COLO829 (cell line): ENCODE data around the gene RPS27A.
"Not testable (repeated sequence)": the region's sequence is repeated elsewhere in the genome, so short reads cannot be mapped to it uniquely, and the experiment has no call there.

ENCODE experiments used
- DNase-seq: peaks from one replicate; pipeline ENCODE4 v3.0.0; 2012; ENCODE audit warnings: low spot score

Gene RPS27A

GRCh38 chr2:55232084-55232862 is at the start of gene RPS27A, which contains the start of gene CLHC1:
Gene RPS27A, plus strand, starts transcription at chr2:55232688. Its CDS starts 137 bp downstream, at chr2:55232825.
Gene CLHC1, minus strand, starts transcription at chr2:55232293. Its CDS starts 9,882 bp downstream, at chr2:55222411.
- peak; percentile 93 for DNase-seq

DNA sequence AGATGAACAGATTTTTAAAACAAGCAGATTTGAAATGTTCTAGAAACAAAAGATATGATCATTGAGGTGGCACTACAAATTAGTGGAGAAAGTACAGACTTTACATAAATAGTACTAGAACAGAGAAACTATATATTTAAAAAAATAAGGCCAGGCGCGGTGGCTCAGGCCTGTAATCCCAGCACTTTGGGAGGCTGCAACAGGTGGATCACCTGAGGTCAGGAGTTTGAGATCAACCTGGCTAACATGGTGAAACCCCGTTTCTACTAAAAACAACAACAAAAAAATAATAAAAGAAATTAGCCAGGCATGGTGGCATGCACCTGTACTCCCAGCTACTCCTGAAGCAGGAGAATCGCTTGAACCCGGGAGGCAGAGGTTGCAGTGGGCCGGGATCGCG is 45.7 kb upstream of the RPS27A start:
- not testable (repeated sequence) for DNase-seq

DNA sequence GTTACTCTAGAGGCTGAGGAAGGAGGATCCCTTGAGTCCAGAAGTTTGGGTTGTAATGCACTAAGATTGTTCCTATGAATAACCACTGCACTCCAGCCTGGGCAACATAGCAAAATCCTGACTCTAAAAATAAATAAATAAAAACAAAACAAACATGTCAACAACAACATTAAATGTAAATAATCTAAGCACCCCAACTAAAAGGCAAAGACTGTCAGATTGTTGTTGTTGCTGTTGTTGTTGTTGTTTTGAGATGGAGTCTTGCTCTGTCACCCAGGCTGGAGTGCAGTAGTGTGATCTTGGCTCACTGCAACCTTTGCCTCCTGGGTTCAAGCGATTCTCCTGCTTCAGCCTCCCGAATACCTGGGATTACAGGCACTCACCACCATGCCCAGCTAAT is 40.6 kb upstream of the RPS27A start:
- DNase-seq, result not testable (repeated sequence)

- no peak for DNase-seq
These were observed 36.0 kb upstream of the RPS27A start for GRCh38 chr2:55196526-55196925.

- no peak for DNase-seq
These were observed 32.1 kb upstream of the RPS27A start for GRCh38 chr2:55200416-55200815.

- DNase-seq, result no peak
These were observed 28.0 kb upstream of the RPS27A start for GRCh38 chr2:55204536-55204935.

DNA sequence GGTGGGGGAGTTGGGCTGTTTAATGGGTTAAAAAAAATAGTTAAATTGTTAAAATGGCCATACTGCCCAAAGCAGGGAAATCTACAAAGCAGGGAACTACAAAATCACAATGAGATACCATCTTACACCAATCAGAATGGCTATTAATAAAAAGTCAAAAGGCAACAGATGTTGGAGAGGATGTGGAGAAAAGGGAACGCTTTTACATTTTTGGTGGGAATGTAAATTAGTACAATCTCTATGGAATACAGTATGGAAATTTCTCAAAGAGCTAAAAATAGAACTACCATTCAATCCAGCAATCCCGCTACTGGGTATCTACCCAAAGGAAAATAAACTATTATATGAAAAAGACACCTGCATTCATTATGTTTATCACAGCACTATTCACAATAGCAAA is 27.5 kb upstream of the RPS27A start:
- DNase-seq, result no peak

- DNase-seq, result no peak
These were observed 18.7 kb upstream of the RPS27A start for GRCh38 chr2:55213822-55214221.

GRCh38 chr2:55223958-55224760 is 8.3 kb upstream of the RPS27A start:
- no peak for DNase-seq

- no peak for DNase-seq
These were observed 7.7 kb upstream of the RPS27A start for GRCh38 chr2:55224761-55225261.

DNA sequence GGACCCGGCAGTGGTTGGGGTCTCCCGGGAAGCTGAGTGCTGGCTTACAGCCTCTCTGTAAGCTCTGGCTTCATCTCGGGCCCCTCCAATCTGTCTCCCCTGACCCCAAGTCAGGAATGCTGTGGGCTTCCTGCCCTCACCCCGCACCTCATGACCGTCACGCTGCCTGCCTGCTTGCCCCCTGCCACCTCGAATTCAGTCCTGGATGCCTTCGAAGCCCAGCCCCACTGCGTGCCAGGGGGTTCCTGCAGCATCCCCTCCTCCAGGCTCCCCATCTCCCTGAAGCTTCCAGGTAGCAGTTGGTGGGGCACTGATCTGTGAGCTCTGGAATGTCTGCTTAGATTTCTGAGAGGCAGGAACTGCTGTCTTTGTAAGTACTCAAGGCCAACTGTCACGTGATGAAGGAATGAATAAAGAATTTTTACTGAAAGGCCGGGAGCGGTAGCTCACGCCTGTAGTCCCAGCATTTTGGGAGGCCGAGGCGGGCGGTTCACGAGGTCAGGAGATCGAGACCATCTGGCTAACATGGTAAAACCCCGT is 6.9 kb upstream of the RPS27A start:
- no peak for DNase-seq

- not testable (repeated sequence) for DNase-seq
These were observed 4.9 kb upstream of the RPS27A start for GRCh38 chr2:55227437-55228225.

DNA sequence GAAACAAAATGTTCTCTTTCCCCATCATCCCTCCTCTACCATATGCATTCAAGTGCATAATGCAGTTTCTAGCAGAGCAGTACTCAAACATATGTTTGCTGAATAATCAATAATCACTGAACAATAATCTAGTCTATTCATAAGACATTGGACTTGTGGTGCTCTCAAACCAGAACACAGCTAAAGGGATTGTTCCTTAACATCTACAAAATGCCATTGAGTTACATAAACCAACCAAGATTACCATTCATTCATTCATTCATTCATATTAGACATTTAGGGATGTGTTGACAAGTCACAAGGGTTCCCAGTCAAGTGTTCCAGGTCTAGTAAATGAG is 4.3 kb upstream of the RPS27A start:
- no peak for DNase-seq

DNA sequence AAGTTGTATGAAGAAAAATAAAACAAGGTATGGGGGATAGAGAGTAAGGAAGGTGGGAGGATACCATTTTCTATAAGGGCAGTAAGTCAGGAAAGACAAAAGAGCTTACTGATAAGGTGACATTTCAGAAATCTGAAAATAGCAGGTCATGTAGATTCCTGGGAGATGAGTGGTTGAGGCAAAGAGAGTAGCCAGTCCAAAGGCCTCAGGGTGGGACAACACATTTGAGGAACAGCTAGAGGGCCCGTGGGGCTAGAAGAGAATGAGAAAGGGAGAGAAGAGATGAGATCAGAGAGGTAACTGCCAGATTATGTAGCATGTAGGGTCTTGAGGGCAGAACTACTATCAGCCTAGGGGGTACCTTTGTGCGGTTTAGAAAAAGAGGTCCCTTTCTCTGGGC is 3.3 kb upstream of the RPS27A start:
- no peak for DNase-seq

DNA sequence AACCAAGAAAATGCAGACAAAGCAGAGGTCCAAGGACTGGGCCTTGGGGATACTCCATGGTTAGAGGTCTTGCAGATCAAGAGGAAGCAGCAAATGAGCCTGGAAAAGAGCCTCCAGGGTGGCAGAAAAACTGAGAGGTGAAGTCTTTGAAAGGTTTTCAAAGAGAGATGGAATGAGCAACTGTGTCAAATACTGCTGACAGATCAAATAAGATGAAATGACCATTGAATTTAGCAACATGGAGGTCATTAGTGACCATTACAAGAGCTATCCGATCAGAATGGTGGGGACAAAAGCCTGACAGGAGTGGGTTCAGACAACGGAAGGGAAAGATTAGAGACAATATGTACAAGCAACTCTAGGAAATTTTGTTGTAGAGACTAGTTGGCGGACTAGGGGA is 1.9 kb upstream of the RPS27A start:
- no peak for DNase-seq

DNA sequence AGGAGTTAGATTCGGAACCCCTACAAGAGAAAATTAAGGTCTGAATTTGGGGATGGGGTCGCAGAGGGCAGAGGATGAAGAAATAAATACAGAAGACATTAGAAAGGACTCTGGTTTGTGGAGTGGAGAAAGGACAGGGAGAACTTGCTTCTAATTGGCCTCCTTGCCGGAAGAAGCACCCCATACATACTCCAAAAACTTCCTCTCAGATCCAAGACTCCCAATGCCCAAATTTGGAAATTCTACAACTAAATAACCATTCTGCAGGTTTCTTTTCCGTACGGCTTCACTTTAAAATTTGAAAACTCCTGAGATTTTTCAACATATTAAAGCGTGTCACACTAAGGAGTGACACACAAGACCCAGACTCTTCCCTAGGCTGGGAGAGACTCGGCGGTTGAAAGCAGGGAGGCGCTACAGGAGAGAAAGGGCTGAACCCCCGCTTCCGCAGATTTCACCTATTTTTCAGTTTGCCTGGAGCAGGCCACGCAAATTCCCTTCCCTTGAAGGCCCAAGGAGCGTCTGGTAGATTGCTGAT is 873 bp upstream of the RPS27A start:
- DNase-seq, result no peak

GRCh38 chr2:55232863-55233657 is 572 bp downstream of the RPS27A start:
- DNase-seq, result no peak

DNA sequence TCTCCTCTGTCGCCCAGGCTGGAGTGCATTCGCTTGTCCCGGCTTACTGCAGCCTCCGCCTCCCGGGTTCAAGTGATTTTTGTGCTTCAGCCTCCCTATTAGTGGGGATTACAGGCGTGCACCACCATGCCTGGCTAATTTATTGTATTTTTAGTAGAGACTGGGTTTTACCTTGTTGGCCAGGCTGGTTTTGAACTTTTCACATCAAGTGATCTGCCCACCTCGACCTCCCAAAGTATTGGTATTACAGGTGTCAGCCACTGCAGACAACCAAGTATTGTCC is 1.1 kb downstream of the RPS27A start:
- no peak for DNase-seq

DNA sequence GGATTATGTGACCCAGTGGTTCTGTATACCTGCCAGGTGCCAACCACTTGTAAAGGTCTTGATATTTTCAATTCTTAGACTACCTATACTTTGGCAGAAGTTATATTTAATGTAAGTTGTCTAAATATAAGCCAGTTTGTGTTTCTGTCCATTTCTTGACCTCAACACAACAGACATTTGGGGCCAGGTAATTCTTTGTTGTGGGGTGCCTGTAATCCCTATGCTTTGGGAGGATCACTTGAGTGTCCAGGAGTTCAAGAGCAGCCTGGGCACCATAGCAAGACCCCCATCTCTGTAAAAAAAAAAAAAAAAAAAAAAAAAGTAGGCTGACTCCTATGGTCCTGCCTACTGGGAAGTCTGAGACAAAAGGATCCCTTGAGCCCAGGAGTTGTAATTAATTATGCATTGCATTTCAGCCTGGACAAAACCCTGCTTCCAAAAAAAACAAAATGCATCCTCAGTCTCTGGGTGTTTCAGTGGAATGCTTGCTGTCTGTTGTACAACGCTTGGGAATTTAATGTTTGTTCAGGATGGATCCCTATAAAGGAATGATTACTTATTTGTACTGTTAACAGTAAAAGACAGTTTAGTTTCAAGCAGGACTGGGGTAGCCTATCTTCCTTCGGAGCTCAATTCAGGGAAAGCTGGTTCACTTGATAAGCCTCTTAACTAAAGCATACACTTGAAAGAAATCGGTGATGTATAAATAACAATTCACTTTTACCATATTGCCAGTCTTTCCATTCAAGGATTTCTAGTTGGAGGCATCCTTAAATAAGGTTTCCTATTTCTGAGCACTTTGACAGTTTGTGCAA is 3.4 kb downstream of the RPS27A start:
- no peak for DNase-seq

- no peak for DNase-seq
These were observed 4.6 kb downstream of the RPS27A start for GRCh38 chr2:55236992-55237543.
